ENCODE results near the gene DLGAP1.

The DLGAP1 gene

GRCh38 chr18:3760741-3761140, 694.4 kb downstream of the DLGAP1 start:
- TF ChIP-seq, protein P1, sequence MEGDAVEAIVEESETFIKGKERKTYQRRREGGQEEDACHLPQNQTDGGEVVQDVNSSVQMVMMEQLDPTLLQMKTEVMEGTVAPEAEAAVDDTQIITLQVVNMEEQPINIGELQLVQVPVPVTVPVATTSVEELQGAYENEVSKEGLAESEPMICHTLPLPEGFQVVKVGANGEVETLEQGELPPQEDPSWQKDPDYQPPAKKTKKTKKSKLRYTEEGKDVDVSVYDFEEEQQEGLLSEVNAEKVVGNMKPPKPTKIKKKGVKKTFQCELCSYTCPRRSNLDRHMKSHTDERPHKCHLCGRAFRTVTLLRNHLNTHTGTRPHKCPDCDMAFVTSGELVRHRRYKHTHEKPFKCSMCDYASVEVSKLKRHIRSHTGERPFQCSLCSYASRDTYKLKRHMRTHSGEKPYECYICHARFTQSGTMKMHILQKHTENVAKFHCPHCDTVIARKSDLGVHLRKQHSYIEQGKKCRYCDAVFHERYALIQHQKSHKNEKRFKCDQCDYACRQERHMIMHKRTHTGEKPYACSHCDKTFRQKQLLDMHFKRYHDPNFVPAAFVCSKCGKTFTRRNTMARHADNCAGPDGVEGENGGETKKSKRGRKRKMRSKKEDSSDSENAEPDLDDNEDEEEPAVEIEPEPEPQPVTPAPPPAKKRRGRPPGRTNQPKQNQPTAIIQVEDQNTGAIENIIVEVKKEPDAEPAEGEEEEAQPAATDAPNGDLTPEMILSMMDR (IDR thresholded peaks at IDR 0.05; ENCODE audit: insufficient read depth, low read length, poor library complexity, severe bottlenecking), result no peak
- no peak for TF ChIP-seq EZH2phosphoT487 (conservative IDR thresholded peaks at IDR 0.05; ENCODE audit: low read length)
- no peak overlapping the region for H3K4me3 ChIP-seq (ENCODE audit: insufficient read depth, low read length, poor library complexity, severe bottlenecking)
- H3K36me3 ChIP-seq (ENCODE audit: low read length), result no peaks in the 10 kb centered on the region
- H4K20me1 ChIP-seq (ENCODE audit: low read depth, low read length), result no peaks in the 10 kb centered on the region
- H2AFZ ChIP-seq (ENCODE audit: low read depth, low read length, severe bottlenecking), result no peak overlapping the region
- H3K9me2 ChIP-seq (replicated peaks; ENCODE audit: insufficient read depth, low read length), result no peaks in the 10 kb centered on the region
- no peaks in the 10 kb centered on the region for H3K79me2 ChIP-seq (ENCODE audit: insufficient read depth, low read length)
- H3K27ac ChIP-seq (ENCODE audit: low read depth, low read length), result no peak overlapping the region
- H3K27me3 ChIP-seq (ENCODE audit: low read length), result no peaks in the 10 kb centered on the region
- no peaks in the 10 kb centered on the region for H3K9me3 ChIP-seq (ENCODE audit: insufficient read depth, low read length)
- no peak overlapping the region for H3K4me2 ChIP-seq (ENCODE audit: low read depth, low read length, poor library complexity, severe bottlenecking)
- no peaks in the 10 kb centered on the region for H3F3A ChIP-seq (ENCODE audit: insufficient read depth)
- no peak overlapping the region for H3K9ac ChIP-seq (ENCODE audit: low read length)

- Histone ChIP-seq H4K20me1 (ENCODE audit: low read depth, low read length) (no peaks in the 10 kb centered on the region), H3F3A (ENCODE audit: insufficient read depth) (no peaks in the 10 kb centered on the region), H3K9me3 (ENCODE audit: insufficient read depth, low read length) (no peaks in the 10 kb centered on the region), H3K4me2 (ENCODE audit: low read depth, low read length, poor library complexity, severe bottlenecking) (no peak overlapping the region), H3K27ac (ENCODE audit: low read depth, low read length) (no peak overlapping the region), H3K9ac (ENCODE audit: low read length) (no peak overlapping the region), H2AFZ (ENCODE audit: low read depth, low read length, severe bottlenecking) (no peak overlapping the region), H3K79me2 (ENCODE audit: insufficient read depth, low read length) (no peaks in the 10 kb centered on the region), H3K36me3 (ENCODE audit: low read length) (no peaks in the 10 kb centered on the region), H3K9me2 (replicated peaks; ENCODE audit: insufficient read depth, low read length) (no peaks in the 10 kb centered on the region), H3K27me3 (ENCODE audit: low read length) (no peaks in the 10 kb centered on the region), H3K4me3 (ENCODE audit: insufficient read depth, low read length, poor library complexity, severe bottlenecking) (no peak overlapping the region)
- TF ChIP-seq, protein P1 (IDR thresholded peaks at IDR 0.05; ENCODE audit: insufficient read depth, low read length, poor library complexity, severe bottlenecking), result no peak
- no peak for TF ChIP-seq EZH2phosphoT487 (conservative IDR thresholded peaks at IDR 0.05; ENCODE audit: low read length)
Measured at GRCh38 chr18:3759099-3759498, 696.0 kb downstream of the DLGAP1 start.

DNA sequence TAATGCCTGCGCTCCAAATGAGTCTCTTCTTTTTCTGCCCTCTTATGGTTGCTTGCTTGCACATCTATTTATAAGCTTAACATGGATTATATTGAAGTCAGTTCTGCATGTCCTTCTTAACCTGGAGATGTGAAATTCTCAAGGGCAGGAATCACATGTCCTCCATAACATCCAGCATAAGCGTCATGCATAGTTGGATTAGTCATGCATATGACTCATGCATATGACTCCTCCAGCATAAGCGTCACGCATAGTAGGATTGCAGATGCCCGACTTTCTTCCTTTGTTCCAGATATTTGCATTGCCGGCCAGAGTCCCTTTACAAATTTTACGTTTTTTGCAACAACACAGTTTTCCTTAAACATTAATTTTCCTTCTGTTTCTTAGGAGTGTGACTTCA, 696.6 kb downstream of the DLGAP1 start:
- no peaks in the 10 kb centered on the region for H3F3A ChIP-seq (ENCODE audit: insufficient read depth)
- H3K27ac ChIP-seq (ENCODE audit: low read depth, low read length), result no peak overlapping the region
- H2AFZ ChIP-seq (ENCODE audit: low read depth, low read length, severe bottlenecking), result no peak overlapping the region
- H3K36me3 ChIP-seq (ENCODE audit: low read length), result no peaks in the 10 kb centered on the region
- no peaks in the 10 kb centered on the region for H3K27me3 ChIP-seq (ENCODE audit: low read length)
- H3K9ac ChIP-seq (ENCODE audit: low read length), result no peak overlapping the region
- H3K9me2 ChIP-seq (replicated peaks; ENCODE audit: insufficient read depth, low read length), result no peaks in the 10 kb centered on the region
- no peaks in the 10 kb centered on the region for H3K9me3 ChIP-seq (ENCODE audit: insufficient read depth, low read length)
- no peaks in the 10 kb centered on the region for H4K20me1 ChIP-seq (ENCODE audit: low read depth, low read length)
- no peak for TF ChIP-seq EZH2phosphoT487 (conservative IDR thresholded peaks at IDR 0.05; ENCODE audit: low read length)
- TF ChIP-seq, protein P1 (IDR thresholded peaks at IDR 0.05; ENCODE audit: insufficient read depth, low read length, poor library complexity, severe bottlenecking), result no peak
- H3K4me3 ChIP-seq (ENCODE audit: insufficient read depth, low read length, poor library complexity, severe bottlenecking), result no peak overlapping the region
- no peak overlapping the region for H3K4me2 ChIP-seq (ENCODE audit: low read depth, low read length, poor library complexity, severe bottlenecking)
- no peaks in the 10 kb centered on the region for H3K79me2 ChIP-seq (ENCODE audit: insufficient read depth, low read length)
